ENCODE results near the gene GOLGA3. TPM values are rescaled to one million over a fixed set of nuclear protein-coding genes. Genes with fewer than 3 reads are reported as not detected.
A peak's percentile ranks its signal among the peaks of the same experiment; 100 is the strongest.

The GOLGA3 gene
- polyA plus RNA-seq, 1 experiment, result 22.6 TPM

GRCh38 chr12:132831771-132832170 is 3.1 kb upstream of the GOLGA3 start:
- no peak overlapping the region for H3K4me3 ChIP-seq (ENCODE audit: low read depth, low read length)
- no peaks in the 10 kb centered on the region for H3K27me3 ChIP-seq (ENCODE audit: control insufficient read depth, insufficient read depth, low read length)
- ChIA-PET CTCF (interaction anchor here (1.0 kb wide), 1 partner anchor 64 kb away, joined by 3 read pairs; no protein-coding TSS in a partner anchor), POLR2A (no interaction called here)
- no peaks in the 10 kb centered on the region; the same call in 1 of the 2 replicates for H3K9me3 ChIP-seq (ENCODE audit: control insufficient read depth, insufficient read depth, low read length)
- TF ChIP-seq, protein P1, sequence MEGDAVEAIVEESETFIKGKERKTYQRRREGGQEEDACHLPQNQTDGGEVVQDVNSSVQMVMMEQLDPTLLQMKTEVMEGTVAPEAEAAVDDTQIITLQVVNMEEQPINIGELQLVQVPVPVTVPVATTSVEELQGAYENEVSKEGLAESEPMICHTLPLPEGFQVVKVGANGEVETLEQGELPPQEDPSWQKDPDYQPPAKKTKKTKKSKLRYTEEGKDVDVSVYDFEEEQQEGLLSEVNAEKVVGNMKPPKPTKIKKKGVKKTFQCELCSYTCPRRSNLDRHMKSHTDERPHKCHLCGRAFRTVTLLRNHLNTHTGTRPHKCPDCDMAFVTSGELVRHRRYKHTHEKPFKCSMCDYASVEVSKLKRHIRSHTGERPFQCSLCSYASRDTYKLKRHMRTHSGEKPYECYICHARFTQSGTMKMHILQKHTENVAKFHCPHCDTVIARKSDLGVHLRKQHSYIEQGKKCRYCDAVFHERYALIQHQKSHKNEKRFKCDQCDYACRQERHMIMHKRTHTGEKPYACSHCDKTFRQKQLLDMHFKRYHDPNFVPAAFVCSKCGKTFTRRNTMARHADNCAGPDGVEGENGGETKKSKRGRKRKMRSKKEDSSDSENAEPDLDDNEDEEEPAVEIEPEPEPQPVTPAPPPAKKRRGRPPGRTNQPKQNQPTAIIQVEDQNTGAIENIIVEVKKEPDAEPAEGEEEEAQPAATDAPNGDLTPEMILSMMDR (IDR thresholded peaks at IDR 0.05; ENCODE audit: low read depth, low read length), result no peak
- no peak overlapping the region for H3K27ac ChIP-seq (ENCODE audit: low read depth, low read length)
- DNase-seq (ENCODE audit: low read depth, low spot score), result no peak

- ChIA-PET CTCF (no interaction called here), POLR2A (interaction anchor here (0.9 to 1.6 kb wide), 2 partner anchors 10 to 54 kb away, joined by 5 to 9 read pairs; no protein-coding TSS in a partner anchor)
These were observed 636 bp downstream of the GOLGA3 start for GRCh38 chr12:132827763-132828703.

DNA sequence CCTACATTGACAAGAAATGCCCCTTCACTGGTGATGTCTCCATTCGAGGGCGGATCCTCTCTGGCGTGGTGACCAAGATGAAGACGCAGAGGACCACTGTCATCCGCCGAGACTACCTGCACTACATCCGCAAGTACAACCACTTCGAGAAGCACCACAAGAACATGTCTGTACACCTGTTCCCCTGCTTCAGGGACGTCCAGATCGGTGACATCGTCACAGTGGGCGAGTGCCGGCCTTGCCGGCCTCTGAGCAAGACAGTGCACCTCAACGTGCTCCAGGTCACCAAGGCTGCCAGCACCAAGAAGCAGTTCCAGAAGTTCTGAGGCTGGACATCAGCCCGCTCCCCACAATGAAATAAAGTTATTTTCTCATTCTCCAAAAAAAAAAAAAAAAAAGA is 2.8 kb downstream of the GOLGA3 start:
- TF ChIP-seq, protein P1 (IDR thresholded peaks at IDR 0.05; ENCODE audit: low read depth, low read length), result no peak
- no peak for DNase-seq (ENCODE audit: low read depth, low spot score)
- no peaks in the 10 kb centered on the region; the same call in 1 of the 2 replicates for H3K9me3 ChIP-seq (ENCODE audit: control insufficient read depth, insufficient read depth, low read length)
- H3K4me3 ChIP-seq (ENCODE audit: low read depth, low read length), result no peak overlapping the region
- POLR2A ChIA-PET, result no interaction called here
- CTCF ChIA-PET, result no interaction called here
- H3K27ac ChIP-seq (ENCODE audit: low read depth, low read length), result no peak overlapping the region
- no peaks in the 10 kb centered on the region for H3K27me3 ChIP-seq (ENCODE audit: control insufficient read depth, insufficient read depth, low read length)

More at GRCh38 chr12:132827763-132828703, 636 bp downstream of the GOLGA3 start:
- peak overlapping the region; percentile 78 for H3K27ac ChIP-seq (ENCODE audit: low read depth, low read length)
- TF ChIP-seq, protein P1 (IDR thresholded peaks at IDR 0.05; ENCODE audit: low read depth, low read length), result no peak
- H3K4me3 ChIP-seq (ENCODE audit: low read depth, low read length), result peak overlapping the region; percentile 99
- no peaks in the 10 kb centered on the region for H3K27me3 ChIP-seq (ENCODE audit: control insufficient read depth, insufficient read depth, low read length)
- H3K9me3 ChIP-seq (ENCODE audit: control insufficient read depth, insufficient read depth, low read length), result no peaks in the 10 kb centered on the region; the same call in 1 of the 2 replicates
- peak; percentile 30 for DNase-seq (ENCODE audit: low read depth, low spot score)

- no peaks in the 10 kb centered on the region for H3K27me3 ChIP-seq (ENCODE audit: control insufficient read depth, insufficient read depth, low read length)
- no peaks in the 10 kb centered on the region; the same call in 1 of the 2 replicates for H3K9me3 ChIP-seq (ENCODE audit: control insufficient read depth, insufficient read depth, low read length)
- H3K27ac ChIP-seq (ENCODE audit: low read depth, low read length), result no peak overlapping the region
- no peak overlapping the region for H3K4me3 ChIP-seq (ENCODE audit: low read depth, low read length)
- ChIA-PET POLR2A (no interaction called here), CTCF (no interaction called here)
- TF ChIP-seq, protein P1 (IDR thresholded peaks at IDR 0.05; ENCODE audit: low read depth, low read length), result no peak
- no peak for DNase-seq (ENCODE audit: low read depth, low spot score)
These were observed 3.6 kb downstream of the GOLGA3 start for GRCh38 chr12:132825089-132825488.

GRCh38 chr12:132824053-132824452 is 4.6 kb downstream of the GOLGA3 start:
- TF ChIP-seq, protein P1 (IDR thresholded peaks at IDR 0.05; ENCODE audit: low read depth, low read length), result no peak
- no peaks in the 10 kb centered on the region; the same call in 1 of the 2 replicates for H3K9me3 ChIP-seq (ENCODE audit: control insufficient read depth, insufficient read depth, low read length)
- no peak overlapping the region for H3K27ac ChIP-seq (ENCODE audit: low read depth, low read length)
- CTCF ChIA-PET, result no interaction called here
- no peak for DNase-seq (ENCODE audit: low read depth, low spot score)
- no peak overlapping the region for H3K4me3 ChIP-seq (ENCODE audit: low read depth, low read length)
- POLR2A ChIA-PET, result no interaction called here
- H3K27me3 ChIP-seq (ENCODE audit: control insufficient read depth, insufficient read depth, low read length), result no peaks in the 10 kb centered on the region
